ENCODE results near the gene NANS.
"Not testable (repeated sequence)": the region's sequence is repeated elsewhere in the genome, so short reads cannot be mapped to it uniquely, and the experiment has no call there.

DNA sequence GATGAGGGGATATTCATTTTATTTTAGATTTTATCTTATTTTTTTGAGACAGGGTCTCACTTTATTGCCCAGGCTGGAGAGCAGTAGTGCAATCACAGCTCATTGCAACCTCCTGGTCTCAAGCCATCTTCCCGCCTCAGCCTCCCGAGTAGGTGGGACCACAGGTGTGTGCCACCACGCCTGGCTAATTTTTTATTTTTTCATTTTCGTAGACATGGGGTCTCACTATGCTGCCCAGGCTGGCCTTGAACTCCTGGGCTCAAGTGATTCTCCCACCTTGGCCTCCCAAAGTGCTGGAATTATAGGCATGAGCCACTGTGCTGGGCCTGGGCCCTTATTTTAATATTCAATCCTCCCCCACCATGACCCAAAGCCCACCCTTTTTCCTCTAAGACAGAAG is 73.5 kb downstream of the NANS start:
- TF ChIP-seq, protein P1, sequence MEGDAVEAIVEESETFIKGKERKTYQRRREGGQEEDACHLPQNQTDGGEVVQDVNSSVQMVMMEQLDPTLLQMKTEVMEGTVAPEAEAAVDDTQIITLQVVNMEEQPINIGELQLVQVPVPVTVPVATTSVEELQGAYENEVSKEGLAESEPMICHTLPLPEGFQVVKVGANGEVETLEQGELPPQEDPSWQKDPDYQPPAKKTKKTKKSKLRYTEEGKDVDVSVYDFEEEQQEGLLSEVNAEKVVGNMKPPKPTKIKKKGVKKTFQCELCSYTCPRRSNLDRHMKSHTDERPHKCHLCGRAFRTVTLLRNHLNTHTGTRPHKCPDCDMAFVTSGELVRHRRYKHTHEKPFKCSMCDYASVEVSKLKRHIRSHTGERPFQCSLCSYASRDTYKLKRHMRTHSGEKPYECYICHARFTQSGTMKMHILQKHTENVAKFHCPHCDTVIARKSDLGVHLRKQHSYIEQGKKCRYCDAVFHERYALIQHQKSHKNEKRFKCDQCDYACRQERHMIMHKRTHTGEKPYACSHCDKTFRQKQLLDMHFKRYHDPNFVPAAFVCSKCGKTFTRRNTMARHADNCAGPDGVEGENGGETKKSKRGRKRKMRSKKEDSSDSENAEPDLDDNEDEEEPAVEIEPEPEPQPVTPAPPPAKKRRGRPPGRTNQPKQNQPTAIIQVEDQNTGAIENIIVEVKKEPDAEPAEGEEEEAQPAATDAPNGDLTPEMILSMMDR (IDR thresholded peaks at IDR 0.05) = not testable (repeated sequence)
- TF ChIP-seq, protein P2, sequence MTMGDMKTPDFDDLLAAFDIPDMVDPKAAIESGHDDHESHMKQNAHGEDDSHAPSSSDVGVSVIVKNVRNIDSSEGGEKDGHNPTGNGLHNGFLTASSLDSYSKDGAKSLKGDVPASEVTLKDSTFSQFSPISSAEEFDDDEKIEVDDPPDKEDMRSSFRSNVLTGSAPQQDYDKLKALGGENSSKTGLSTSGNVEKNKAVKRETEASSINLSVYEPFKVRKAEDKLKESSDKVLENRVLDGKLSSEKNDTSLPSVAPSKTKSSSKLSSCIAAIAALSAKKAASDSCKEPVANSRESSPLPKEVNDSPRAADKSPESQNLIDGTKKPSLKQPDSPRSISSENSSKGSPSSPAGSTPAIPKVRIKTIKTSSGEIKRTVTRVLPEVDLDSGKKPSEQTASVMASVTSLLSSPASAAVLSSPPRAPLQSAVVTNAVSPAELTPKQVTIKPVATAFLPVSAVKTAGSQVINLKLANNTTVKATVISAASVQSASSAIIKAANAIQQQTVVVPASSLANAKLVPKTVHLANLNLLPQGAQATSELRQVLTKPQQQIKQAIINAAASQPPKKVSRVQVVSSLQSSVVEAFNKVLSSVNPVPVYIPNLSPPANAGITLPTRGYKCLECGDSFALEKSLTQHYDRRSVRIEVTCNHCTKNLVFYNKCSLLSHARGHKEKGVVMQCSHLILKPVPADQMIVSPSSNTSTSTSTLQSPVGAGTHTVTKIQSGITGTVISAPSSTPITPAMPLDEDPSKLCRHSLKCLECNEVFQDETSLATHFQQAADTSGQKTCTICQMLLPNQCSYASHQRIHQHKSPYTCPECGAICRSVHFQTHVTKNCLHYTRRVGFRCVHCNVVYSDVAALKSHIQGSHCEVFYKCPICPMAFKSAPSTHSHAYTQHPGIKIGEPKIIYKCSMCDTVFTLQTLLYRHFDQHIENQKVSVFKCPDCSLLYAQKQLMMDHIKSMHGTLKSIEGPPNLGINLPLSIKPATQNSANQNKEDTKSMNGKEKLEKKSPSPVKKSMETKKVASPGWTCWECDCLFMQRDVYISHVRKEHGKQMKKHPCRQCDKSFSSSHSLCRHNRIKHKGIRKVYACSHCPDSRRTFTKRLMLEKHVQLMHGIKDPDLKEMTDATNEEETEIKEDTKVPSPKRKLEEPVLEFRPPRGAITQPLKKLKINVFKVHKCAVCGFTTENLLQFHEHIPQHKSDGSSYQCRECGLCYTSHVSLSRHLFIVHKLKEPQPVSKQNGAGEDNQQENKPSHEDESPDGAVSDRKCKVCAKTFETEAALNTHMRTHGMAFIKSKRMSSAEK (CRISPR knock-in tag; IDR thresholded peaks at IDR 0.05; ENCODE audit: borderline replicate concordance) = not testable (repeated sequence)
